ENCODE results near the gene GALNT9.

DNA sequence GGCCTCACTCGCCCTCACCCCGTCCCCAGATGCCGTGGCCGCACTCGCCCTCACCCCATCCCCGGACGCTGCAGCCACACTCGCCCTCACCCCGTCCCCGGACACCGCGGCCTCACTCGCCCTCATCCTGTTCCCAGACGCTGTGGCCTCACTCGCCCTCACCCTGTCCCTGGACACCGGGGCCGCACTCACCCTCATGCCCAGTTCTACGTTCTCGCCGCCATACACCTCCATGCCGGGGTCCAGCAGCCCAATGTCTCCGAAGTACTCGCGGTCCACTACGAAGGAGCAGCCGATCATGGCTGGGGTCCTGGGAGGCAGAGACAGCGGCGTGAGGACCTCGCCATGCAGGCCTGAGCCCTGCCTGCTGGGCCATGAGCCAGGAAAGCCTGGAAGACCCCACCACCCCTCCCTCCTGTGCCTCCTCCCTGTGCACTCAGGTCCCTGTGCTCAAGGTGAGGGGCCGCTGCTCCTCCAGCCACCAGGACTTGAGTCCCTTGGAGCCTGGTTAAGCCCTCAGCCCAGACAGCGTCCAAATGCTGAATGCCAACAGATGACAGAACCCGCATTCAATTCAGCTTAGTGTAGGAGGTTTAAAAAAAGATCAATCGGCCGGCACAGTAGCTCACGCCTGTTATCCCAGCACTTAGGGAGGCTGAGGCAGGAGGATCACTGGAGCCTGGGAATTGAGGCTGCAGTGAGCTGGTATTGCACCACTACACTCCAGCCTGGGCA, 81.5 kb downstream of the GALNT9 start:
- TF ChIP-seq CTCF (IDR thresholded peaks at IDR 0.05) (no peak), POLR2A (IDR thresholded peaks at IDR 0.05) (no peak)
